Neural cell (in vitro differentiated cells): ENCODE measurements around the gene CPS1.

ENCODE experiments used
- CTCF ChIP-seq: fragments of 450-650 bp; IDR thresholded peaks from 2 replicates; pipeline ENCODE4 v1.5.1; 2014; ENCODE audit warnings: antibody characterized with exemption, mild to moderate bottlenecking, moderate library complexity; ENCODE audit not compliant: poor library complexity, severe bottlenecking
- EP300 ChIP-seq: fragments of 450-650 bp; conservative IDR thresholded peaks from 2 replicates; pipeline ENCODE4 v1.6.1; 2014; ENCODE audit warnings: antibody characterized with exemption, mild to moderate bottlenecking, moderate library complexity; ENCODE audit not compliant: poor library complexity, severe bottlenecking
- EZH2 ChIP-seq: fragments of 200-600, 300-800 bp; shearing (Covaris generic), sonication (generic); IDR thresholded peaks from 2 replicates; pipeline ENCODE4 v1.6.1; 2014; ENCODE audit warnings: antibody characterized with exemption, low read length, borderline replicate concordance, mild to moderate bottlenecking; ENCODE audit not compliant: insufficient read depth, poor library complexity, severe bottlenecking
- MXI1 ChIP-seq: fragments of 450-650 bp; conservative IDR thresholded peaks from 2 replicates; pipeline ENCODE4 v1.6.1; 2014; ENCODE audit warnings: antibody characterized with exemption, mild to moderate bottlenecking; ENCODE audit not compliant: poor library complexity, severe bottlenecking
- RAD21 ChIP-seq: fragments of 450-650 bp; conservative IDR thresholded peaks from 2 replicates; pipeline ENCODE4 v1.6.1; 2014; ENCODE audit warnings: antibody characterized with exemption, mild to moderate bottlenecking, moderate library complexity
- REST ChIP-seq: IDR thresholded peaks from 2 replicates; pipeline ENCODE4 v1.6.1; 2012; ENCODE audit warnings: borderline replicate concordance

DNA sequence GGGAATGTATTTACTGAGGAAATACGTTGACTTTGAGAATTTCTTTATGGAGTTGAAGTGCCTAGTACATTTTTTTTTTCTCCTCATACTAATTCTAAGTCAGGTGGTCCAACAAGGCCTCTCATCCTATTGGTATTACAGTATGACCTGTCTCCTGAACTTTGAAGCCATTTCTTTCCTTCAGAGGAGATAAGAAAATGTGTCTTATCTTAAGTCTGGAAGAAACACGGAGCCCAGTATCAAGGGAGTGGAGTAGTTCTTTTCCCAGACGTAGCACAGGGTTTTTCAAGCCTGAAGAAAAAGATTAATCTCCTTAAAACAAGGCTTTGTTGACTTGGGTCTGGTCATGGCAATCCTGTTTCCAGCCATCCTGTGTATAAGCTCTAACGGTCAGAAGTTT is 11.6 kb upstream of the CPS1 start:
- TF ChIP-seq CTCF (no peak), EP300 (no peak), RAD21 (no peak), MXI1 (no peak), EZH2 (no peak), REST (no peak)
